HepG2 (cell line): ENCODE measurements around the gene COL18A1. TPM values are rescaled to one million over a fixed set of nuclear protein-coding genes. Genes with fewer than 3 reads are reported as not detected.

ENCODE experiments used
- ATAC-seq: fragments of 200-7000 bp; cut with Tn5 transposase; 3 replicates; pipeline ENCODE4 v1.9.1; 2020; ENCODE audit warnings: mild to moderate bottlenecking, moderate library complexity
- BruUV-seq: library from RNA; stranded (reverse); fragments of 400-500 nt; replicated peaks from 2 replicates; lab custom pipeline; 2021; lab: Mats Ljungman, UMichigan
- CTCF ChIA-PET: fragments of 300-600 bp; formaldehyde crosslinking; extraction: SDS; loops from one replicate; lab custom pipeline; 2021; ENCODE audit warnings: low total read pairs, inconsistent platforms, low intra/inter-chr PET ratio; lab: Yijun Ruan, JAX
- POLR2A ChIA-PET: fragments of 350-600 bp; sonication (Branson Sonifier 250); formaldehyde crosslinking; loops from one replicate; lab custom pipeline; 2020; ENCODE audit warnings: antibody characterized with exemption, inconsistent platforms; lab: Yijun Ruan, JAX
- DNase-seq: peaks from one replicate; pipeline ENCODE4 v3.0.0-alpha.2; 2015; ENCODE audit warnings: low spot score
- FAIRE-seq: peaks from 3 replicates; lab custom pipeline; 2011; peaks lifted over from hg19 to GRCh38; lab: Jason Lieb, UNC
- H2AFZ ChIP-seq: one replicate; pipeline ENCODE4 v1.6.1; 2011; ENCODE audit warnings: low read length, inconsistent platforms
- H3K27ac ChIP-seq: fragments of 300-600 bp; 3 replicates; pipeline ENCODE4 v1.8.0; 2011; ENCODE audit warnings: mixed run types, mild to moderate bottlenecking, mixed read lengths, low read length, inconsistent platforms; ENCODE audit not compliant: insufficient read depth; ENCODE audit errors: extremely low read length
- H3K27me3 ChIP-seq, 2 experiments: fragments of 200-600 bp in 1 of 2; 2 replicates in 1 of 2; 3 replicates in 1 of 2; pipeline versions ENCODE4 v1.6.0 to v1.8.0; 2011; ENCODE audit warnings: low read length in 2 of 2, mild to moderate bottlenecking in 2 of 2, moderate library complexity in 2 of 2, inconsistent platforms in 1 of 2; ENCODE audit not compliant: insufficient read depth in 2 of 2, control insufficient read depth in 1 of 2
- H3K36me3 ChIP-seq, 2 experiments: fragments of 200-600 bp in 1 of 2; replicated peaks in 1 of 2; 2 replicates in 1 of 2; 3 replicates in 1 of 2; pipeline versions ENCODE4 v1.5.1 to v1.8.0; 2011; ENCODE audit warnings: low read length in 2 of 2, inconsistent platforms in 1 of 2; ENCODE audit not compliant: insufficient read depth in 2 of 2, control insufficient read depth in 1 of 2
- H3K4me1 ChIP-seq: 2 replicates; pipeline ENCODE4 v1.5.1; 2012; ENCODE audit warnings: low read length, inconsistent platforms; ENCODE audit not compliant: insufficient read depth
- H3K4me2 ChIP-seq: 2 replicates; pipeline ENCODE4 v1.6.0; 2011; ENCODE audit warnings: low read depth, low read length, inconsistent platforms
- H3K4me3 ChIP-seq, 3 experiments: fragments of 200-600 bp in 1 of 3; sonication (generic), shearing (Covaris generic) in 1 of 3; replicated peaks in 1 of 3; 2 replicates each; pipeline ENCODE4 v1.5.1; 2011 to 2016; ENCODE audit warnings: low read length in 3 of 3, inconsistent platforms in 2 of 3, low read depth in 2 of 3, mild to moderate bottlenecking in 2 of 3, control low read depth in 1 of 3, mixed read lengths in 1 of 3; ENCODE audit not compliant: insufficient read depth in 1 of 3
- H3K79me2 ChIP-seq: one replicate; pipeline ENCODE4 v1.6.1; 2011; ENCODE audit warnings: low read length, inconsistent platforms; ENCODE audit not compliant: insufficient read depth
- H3K9ac ChIP-seq: 2 replicates; pipeline ENCODE4 v1.6.0; 2011; ENCODE audit warnings: mild to moderate bottlenecking, low read depth, low read length, inconsistent platforms; ENCODE audit not compliant: insufficient read depth
- H3K9me3 ChIP-seq: 2 replicates; pipeline ENCODE4 v1.5.1; 2012; ENCODE audit warnings: mild to moderate bottlenecking, low read length
- H4K20me1 ChIP-seq: 2 replicates; pipeline ENCODE4 v1.6.0; 2011; ENCODE audit warnings: inconsistent platforms, mild to moderate bottlenecking, low read length, moderate library complexity; ENCODE audit not compliant: insufficient read depth
- AGO2 ChIP-seq: fragments of 200-400 bp; formaldehyde crosslinking; optimal IDR thresholded peaks from 2 replicates; pipeline ENCODE3; 2017; ENCODE audit warnings: mild to moderate bottlenecking, low read depth, low read length, moderate library complexity
- GATA4 ChIP-seq: sonication (generic); IDR thresholded peaks from 2 replicates; pipeline ENCODE4 v1.6.1; 2016; ENCODE audit warnings: antibody characterized with exemption, low read depth, borderline replicate concordance
- GMEB1 ChIP-seq: sonication (generic); formaldehyde crosslinking; IDR thresholded peaks from 2 replicates; pipeline ENCODE4 v1.5.1; 2020; ENCODE audit warnings: missing genetic modification reagents, mild to moderate bottlenecking, borderline replicate concordance
- IKZF5 ChIP-seq: IDR thresholded peaks from 2 replicates; pipeline ENCODE4 v1.6.1; 2018; ENCODE audit warnings: missing genetic modification reagents, mild to moderate bottlenecking, missing compliant biosample characterization
- KDM3A ChIP-seq: IDR thresholded peaks from 2 replicates; pipeline ENCODE4 v1.6.1; 2018; ENCODE audit warnings: low read depth, missing compliant biosample characterization
- MEIS2 ChIP-seq: sonication (generic); formaldehyde crosslinking; IDR thresholded peaks from 2 replicates; pipeline ENCODE4 v1.9.0; 2021; ENCODE audit warnings: mild to moderate bottlenecking, missing genetic modification reagents
- NR2F6 ChIP-seq, 2 experiments: IDR thresholded peaks; 2 replicates each; pipeline ENCODE4 v1.6.1; 2016; ENCODE audit warnings: antibody characterized with exemption in 1 of 2, mild to moderate bottlenecking in 1 of 2
- POLR2AphosphoS5 ChIP-seq: IDR thresholded peaks from 2 replicates; pipeline ENCODE4 v1.6.1; 2012; ENCODE audit warnings: low read depth, low read length
- ZBTB10 ChIP-seq: sonication (generic); formaldehyde crosslinking; IDR thresholded peaks from 2 replicates; pipeline ENCODE4 v1.4.0; 2020; ENCODE audit warnings: missing genetic modification reagents, borderline replicate concordance
- ZNF263 ChIP-seq: sonication (generic); formaldehyde crosslinking; IDR thresholded peaks from 2 replicates; pipeline ENCODE4 v1.4.0; 2020; ENCODE audit warnings: missing genetic modification reagents
- ZNF331 ChIP-seq: sonication (generic); formaldehyde crosslinking; IDR thresholded peaks from 2 replicates; pipeline ENCODE4 v1.4.0; 2020; ENCODE audit warnings: missing genetic modification reagents
- ZNF550 ChIP-seq: sonication (generic); formaldehyde crosslinking; IDR thresholded peaks from 2 replicates; pipeline ENCODE4 v1.4.0; 2020; ENCODE audit warnings: mild to moderate bottlenecking, missing genetic modification reagents, borderline replicate concordance
- ZNF639 ChIP-seq: conservative IDR thresholded peaks from 2 replicates; pipeline ENCODE4 v1.6.1; 2018; ENCODE audit warnings: missing genetic modification reagents
- WGBS: methylation state at CpG from one replicate; pipeline ENCODE4 v1.1.6; 2017; ENCODE audit warnings: low lambda C conversion rate; 5-methylcytosine and 5-hydroxymethylcytosine counted together
- in situ Hi-C: cut with HindIII; loops from 2 replicates; pipeline ENCODE4 v1.10.0; 2017; ENCODE audit warnings: low pct_unique_long_range_greater_than_20kb; ENCODE audit not compliant: extremely low pct_ligation_motif_present
- intact Hi-C: fragments of 100-400 bp; cut with micrococcal nuclease; formaldehyde crosslinking; loops from one replicate; pipeline ENCODE4 v1.10.0; 2022; ENCODE audit not compliant: unreplicated experiment
- polyA plus RNA-seq, 8 experiments: library from polyadenylated mRNA; depleted of rRNA in 3 of 8; stranded (reverse) in 7 of 8; unstranded in 1 of 8; fragments of >200 nt; fragmentation: Illumina TruSeq in 4 of 8; extraction: Trizol in 4 of 8; gene quantifications; 2 replicates each; pipeline versions ENCODE4 v1.2.1 to v1.2.3, GENCODE V29; 2011 to 2016; ENCODE audit warnings: low read depth in 4 of 8, missing spikeins in 1 of 8, mixed read lengths in 1 of 8; ENCODE audit not compliant: insufficient read depth in 1 of 8
- total RNA-seq, 5 experiments: library from RNA; depleted of rRNA; stranded (reverse); fragments of >200 nt; fragmentation: Illumina TruSeq; extraction: Trizol; gene quantifications; 2 replicates each; pipeline ENCODE4 v1.2.3, GENCODE V29; 2016; ENCODE audit warnings: low read depth in 1 of 5

Gene COL18A1
- total and polyA plus RNA-seq, 2 of the 13 experiments (the other 11 are each of a cell fraction or from before 2014, with no cell fraction given) = 79.0 to 102 TPM

- TF ChIP-seq ZBTB10 (CRISPR knock-in tag) (no peak), KDM3A (no peak), NR2F6 (IDR thresholded peaks at IDR 0.05) (no peak), NR2F6 (CRISPR knock-in tag; IDR thresholded peaks at IDR 0.05) (0 out of 2 replicates have a peak, but pooled peaks have one; percentile 7)
Observed at GRCh38 chr21:45459171-45460010, 54.4 kb downstream of the COL18A1 start (continued).

- Histone ChIP-seq H2AFZ (no peak overlapping the region), H3K27me3 (no peaks in the 10 kb centered on the region), H4K20me1 (no peaks in the 10 kb centered on the region), H3K4me2 (no peak overlapping the region), H3K4me3 (no peak overlapping the region), H3K27ac (peak overlapping the region; percentile 64), H3K36me3 (peaks cover 7 to 17% of the 10 kb centered on the region in 2 experiments; a peak in 4 of 5 replicates), H3K9ac (0 out of 2 replicates have a peak overlapping the region, but pooled peaks have one; percentile 2), H3K4me1 (peaks cover 60% of the 10 kb centered on the region), H3K9me3 (peaks cover 15% of the 10 kb centered on the region), H3K79me2 (peaks cover 29% of the 10 kb centered on the region)
- intact Hi-C loops (no loop called here), in situ Hi-C loops (no loop called here)
- 98% methylated on average over 9 of the region's 23 CpGs for WGBS
- DNase-seq = no peak
- FAIRE-seq = no peak
- ChIA-PET CTCF (no interaction called here), POLR2A (interaction anchor here (1.4 to 1.9 kb wide), 3 partner anchors 10 to 65 kb away, joined by 4 to 33 read pairs (median 8); no protein-coding TSS in a partner anchor)
- ATAC-seq = no peak
- no TSS peak for BruUV-seq
- no peak for TF ChIP-seq POLR2AphosphoS5
- no peak for TF ChIP-seq GATA4
- peak; percentile 49 for TF ChIP-seq AGO2
- TF ChIP-seq MEIS2 (CRISPR knock-in tag) = no peak
- peak; percentile 14; the same call in 1 of the 2 replicates for TF ChIP-seq ZNF263 (CRISPR knock-in tag)
- no peak for TF ChIP-seq ZNF331 (CRISPR knock-in tag)
- TF ChIP-seq ZNF639 (CRISPR knock-in tag) = no peak
- no peak for TF ChIP-seq ZNF550
- TF ChIP-seq GMEB1 (CRISPR knock-in tag) = no peak
- TF ChIP-seq IKZF5 (CRISPR knock-in tag) = no peak
Observed at GRCh38 chr21:45460011-45460565, 55.1 kb downstream of the COL18A1 start.
